Measurements from ENCODE around the gene RNU4-1. TPM values are rescaled to one million over a fixed set of nuclear protein-coding genes. Genes with fewer than 3 reads are reported as not detected.

RNU4-1 gene
- total RNA-seq, 4 donors from 2014 or later, result under 0.01 TPM; not detected in 2

DNA sequence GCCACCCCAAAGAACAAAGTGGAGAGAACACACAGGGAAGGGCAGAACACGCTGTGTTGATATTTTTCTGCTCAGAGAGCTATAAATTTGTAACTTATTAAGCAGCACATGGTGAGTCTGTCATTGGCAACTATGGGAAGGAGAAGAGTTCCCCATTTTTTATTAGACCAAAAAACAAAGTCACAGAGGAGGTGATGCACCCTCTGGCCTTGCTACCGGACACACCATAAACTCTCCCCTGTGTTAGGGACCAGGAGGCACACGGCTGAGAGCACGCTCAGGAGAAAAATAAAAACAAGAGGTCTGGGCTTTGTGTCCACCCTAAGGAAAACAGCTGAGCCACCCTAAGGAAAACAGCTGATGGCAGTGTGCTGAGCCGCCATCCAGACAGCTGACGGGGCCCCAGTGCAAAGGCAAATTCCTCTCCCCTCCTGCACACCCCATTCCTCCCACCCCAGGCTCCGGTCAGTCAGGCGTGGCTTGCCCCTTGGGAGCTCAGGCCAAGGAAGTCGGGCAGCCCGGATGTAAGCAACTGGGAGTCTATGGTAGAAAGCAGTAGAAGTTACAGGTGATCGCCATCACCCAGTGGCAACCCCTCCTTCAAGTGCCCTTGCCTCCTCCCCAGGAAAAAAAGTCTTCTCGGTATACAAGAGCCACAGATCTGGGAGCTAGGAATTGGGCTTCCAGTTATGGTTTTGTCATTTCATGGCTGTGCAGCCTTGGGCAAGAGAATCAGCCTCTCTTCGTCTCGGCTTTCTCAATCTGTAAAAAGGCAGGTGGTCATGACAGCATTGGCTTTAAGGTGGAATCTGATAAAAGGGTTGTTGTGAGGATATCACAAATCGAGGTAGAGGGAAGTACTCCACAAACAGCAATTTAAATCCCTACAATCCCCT is 29.9 kb downstream of the RNU4-1 start:
- intact Hi-C loops (cut with DNase I), result no loop called here

DNA sequence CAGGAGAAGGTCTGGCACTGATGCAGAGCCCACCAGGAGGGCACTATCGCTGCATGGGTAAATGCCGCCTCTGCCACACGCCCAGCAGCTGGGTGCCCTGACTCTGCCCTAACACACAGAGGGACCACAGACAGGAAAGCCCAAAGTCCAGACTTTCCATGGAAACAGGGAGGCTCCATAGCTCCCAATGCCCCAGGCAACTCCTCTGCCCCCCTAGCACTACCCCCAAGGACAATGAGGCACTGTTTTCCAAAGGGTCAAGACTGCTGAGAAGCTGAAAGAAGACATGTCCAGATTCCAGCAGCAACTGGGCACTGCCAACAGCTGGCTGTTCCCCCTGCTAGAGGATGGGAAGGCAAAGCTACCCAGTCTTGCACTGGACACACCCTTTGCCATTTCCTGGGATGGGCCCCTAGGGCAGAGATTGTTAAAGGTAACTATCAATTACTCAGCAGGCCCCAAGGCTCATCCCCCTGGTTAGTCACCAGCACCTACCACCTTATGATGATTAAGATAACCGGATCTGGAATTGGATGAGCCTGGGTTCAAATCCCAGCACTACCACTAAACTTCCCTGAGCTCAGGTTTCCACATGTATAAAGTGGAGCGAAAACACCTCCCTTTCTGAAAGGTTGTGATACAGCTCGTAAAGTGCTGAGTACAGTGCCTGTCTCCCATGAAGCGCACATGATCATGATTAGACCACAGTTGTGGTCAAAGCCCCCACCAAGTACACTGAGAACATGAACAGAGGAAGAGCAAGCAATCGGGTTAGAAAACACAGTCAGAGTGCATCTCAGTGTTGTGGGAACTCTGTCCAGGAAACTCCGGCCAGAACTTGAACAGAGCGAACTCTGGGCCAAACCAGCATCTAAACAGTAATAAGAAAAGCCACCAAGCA is 30.8 kb downstream of the RNU4-1 start:
- intact Hi-C loops (cut with DNase I), result no loop called here
- peaks cover 0 to 10% (median 0%) of the 10 kb centered on the region in 4 donors for H3K36me3 ChIP-seq
- no peaks in the 10 kb centered on the region for H3K9me3 ChIP-seq
- peaks cover 72 to 85% (median 81%) of the 10 kb centered on the region in 4 donors for H3K4me1 ChIP-seq
- peak overlapping the region; percentile 96 to 98 (median 96) for H3K27ac ChIP-seq (replicated peaks in 1 of 4)
- 55% methylated on average over 8 of the region's 10 CpGs for WGBS
- H3K27me3 ChIP-seq, result no peaks in the 10 kb centered on the region
- no peak for DNase-seq (ENCODE audit: extremely low spot score)
- peak overlapping the region; percentile 84 to 100 (median 99) for H3K4me3 ChIP-seq
- TF ChIP-seq POLR2AphosphoS5 (IDR thresholded peaks at IDR 0.05), result peak in 1 of 2 donors; percentile 33
- TF ChIP-seq POLR2A (IDR thresholded peaks at IDR 0.05; ENCODE audit: low read depth), result no peak

More for the DNA sequence above, 29.9 kb downstream of the RNU4-1 start:
- H3K4me3 ChIP-seq, result peak overlapping the region; percentile 84 to 100 (median 99)
- peaks cover 63 to 76% (median 72%) of the 10 kb centered on the region in 4 donors for H3K4me1 ChIP-seq
- WGBS, result 14% methylated on average over 15 of the region's 15 CpGs
- peak overlapping the region; percentile 96 to 98 (median 96) for H3K27ac ChIP-seq (replicated peaks in 1 of 4)
- no peak for DNase-seq (ENCODE audit: extremely low spot score)
- no peaks in the 10 kb centered on the region for H3K27me3 ChIP-seq
- TF ChIP-seq POLR2AphosphoS5 (IDR thresholded peaks at IDR 0.05), result peak in 1 of 2 donors; percentile 19
- TF ChIP-seq, protein P1, sequence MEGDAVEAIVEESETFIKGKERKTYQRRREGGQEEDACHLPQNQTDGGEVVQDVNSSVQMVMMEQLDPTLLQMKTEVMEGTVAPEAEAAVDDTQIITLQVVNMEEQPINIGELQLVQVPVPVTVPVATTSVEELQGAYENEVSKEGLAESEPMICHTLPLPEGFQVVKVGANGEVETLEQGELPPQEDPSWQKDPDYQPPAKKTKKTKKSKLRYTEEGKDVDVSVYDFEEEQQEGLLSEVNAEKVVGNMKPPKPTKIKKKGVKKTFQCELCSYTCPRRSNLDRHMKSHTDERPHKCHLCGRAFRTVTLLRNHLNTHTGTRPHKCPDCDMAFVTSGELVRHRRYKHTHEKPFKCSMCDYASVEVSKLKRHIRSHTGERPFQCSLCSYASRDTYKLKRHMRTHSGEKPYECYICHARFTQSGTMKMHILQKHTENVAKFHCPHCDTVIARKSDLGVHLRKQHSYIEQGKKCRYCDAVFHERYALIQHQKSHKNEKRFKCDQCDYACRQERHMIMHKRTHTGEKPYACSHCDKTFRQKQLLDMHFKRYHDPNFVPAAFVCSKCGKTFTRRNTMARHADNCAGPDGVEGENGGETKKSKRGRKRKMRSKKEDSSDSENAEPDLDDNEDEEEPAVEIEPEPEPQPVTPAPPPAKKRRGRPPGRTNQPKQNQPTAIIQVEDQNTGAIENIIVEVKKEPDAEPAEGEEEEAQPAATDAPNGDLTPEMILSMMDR (IDR thresholded peaks at IDR 0.05), result no peak
- TF ChIP-seq POLR2A (IDR thresholded peaks at IDR 0.05; ENCODE audit: low read depth), result no peak
- H3K9me3 ChIP-seq, result no peaks in the 10 kb centered on the region
- peaks cover 0 to 10% (median 0%) of the 10 kb centered on the region in 4 donors for H3K36me3 ChIP-seq

DNA sequence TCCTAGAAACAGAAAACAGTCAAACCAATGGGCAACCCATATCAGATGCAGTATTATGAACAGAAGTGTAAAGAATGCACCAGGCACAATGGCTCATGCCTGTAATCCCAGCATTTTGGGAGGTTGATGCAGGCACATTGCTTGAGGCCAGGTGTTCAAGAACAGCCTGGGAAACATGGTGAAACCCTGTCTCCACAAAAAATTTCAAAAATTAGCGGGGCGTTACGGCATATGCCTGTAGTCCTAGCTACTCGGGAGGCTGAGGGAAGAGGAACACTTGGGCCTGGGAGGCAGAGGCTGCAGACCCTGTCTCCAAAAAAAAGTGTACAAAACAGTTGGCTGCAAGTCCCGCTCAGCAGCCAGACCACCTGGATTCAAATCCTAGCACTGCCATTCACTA is 32.4 kb downstream of the RNU4-1 start:
- Histone ChIP-seq H3K4me3 (no peak overlapping the region), H3K27me3 (no peaks in the 10 kb centered on the region), H3K4me1 (peaks cover 84 to 96% (median 95%) of the 10 kb centered on the region in 4 donors), H3K9me3 (no peaks in the 10 kb centered on the region), H3K36me3 (peaks cover 0 to 10% (median 4%) of the 10 kb centered on the region in 4 donors), H3K27ac (replicated peaks in 1 of 4) (peak overlapping the region; percentile 90 to 97 (median 96))
- TF ChIP-seq EP300 (IDR thresholded peaks at IDR 0.05), result no peak
- intact Hi-C loops (cut with DNase I), result no loop called here
- no peak for DNase-seq (ENCODE audit: extremely low spot score)
- 89% methylated on average over 5 of the region's 5 CpGs for WGBS

DNA sequence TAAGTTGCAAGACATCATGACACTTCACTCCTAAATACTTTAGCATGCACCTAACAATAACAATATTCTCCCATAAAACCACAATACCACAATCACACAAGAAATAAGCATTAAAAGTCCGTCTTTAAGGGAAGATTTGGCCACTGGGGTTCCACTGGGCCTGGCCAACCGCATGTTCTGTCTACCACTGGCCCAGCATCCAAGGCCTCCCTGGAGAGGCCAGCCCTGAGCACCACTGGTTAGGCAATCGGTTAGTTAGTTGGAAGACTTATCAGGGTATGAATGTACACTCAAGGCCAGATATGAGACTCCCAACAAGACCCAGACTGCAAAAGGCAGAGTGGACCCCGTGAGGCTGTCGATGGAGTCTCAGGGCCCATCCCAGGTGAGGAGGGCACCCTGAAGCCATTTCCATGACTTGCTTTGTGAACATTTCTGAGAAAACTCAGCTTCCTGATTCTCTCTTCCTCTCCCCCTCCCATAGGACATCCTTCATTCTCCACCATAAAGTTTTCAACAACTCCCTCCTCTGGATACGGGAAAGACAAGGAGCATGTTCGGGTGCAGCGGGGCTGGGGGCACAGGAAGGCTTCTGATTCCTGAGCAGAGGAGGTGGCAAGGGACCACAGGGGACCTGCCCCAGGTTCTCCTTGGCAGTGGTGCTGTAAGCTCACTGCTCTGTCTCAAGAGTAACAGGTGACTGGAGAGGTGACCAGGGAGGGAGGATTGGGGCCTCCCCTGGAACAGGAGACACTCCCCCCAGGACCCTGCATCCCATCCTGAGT is 33.4 kb downstream of the RNU4-1 start:
- no peaks in the 10 kb centered on the region for H3K27me3 ChIP-seq
- DNase-seq (ENCODE audit: extremely low spot score), result no peak
- H3K4me1 ChIP-seq, result peaks cover 93 to 100% (median 100%) of the 10 kb centered on the region in 4 donors
- WGBS, result 76% methylated on average over 8 of the region's 8 CpGs
- H3K27ac ChIP-seq (replicated peaks in 1 of 4), result peak overlapping the region; percentile 90 to 97 (median 93)
- H3K36me3 ChIP-seq, result peaks cover 0 to 12% (median 10%) of the 10 kb centered on the region in 4 donors
- TF ChIP-seq EP300 (IDR thresholded peaks at IDR 0.05) (no peak), POLR2AphosphoS5 (IDR thresholded peaks at IDR 0.05) (no peak), POLR2A (IDR thresholded peaks at IDR 0.05; ENCODE audit: low read depth) (no peak)
- TF ChIP-seq, protein P1 (IDR thresholded peaks at IDR 0.05), result no peak
- intact Hi-C loops (cut with DNase I), result no loop called here
- no peak overlapping the region for H3K4me3 ChIP-seq
- H3K9me3 ChIP-seq, result no peaks in the 10 kb centered on the region

DNA sequence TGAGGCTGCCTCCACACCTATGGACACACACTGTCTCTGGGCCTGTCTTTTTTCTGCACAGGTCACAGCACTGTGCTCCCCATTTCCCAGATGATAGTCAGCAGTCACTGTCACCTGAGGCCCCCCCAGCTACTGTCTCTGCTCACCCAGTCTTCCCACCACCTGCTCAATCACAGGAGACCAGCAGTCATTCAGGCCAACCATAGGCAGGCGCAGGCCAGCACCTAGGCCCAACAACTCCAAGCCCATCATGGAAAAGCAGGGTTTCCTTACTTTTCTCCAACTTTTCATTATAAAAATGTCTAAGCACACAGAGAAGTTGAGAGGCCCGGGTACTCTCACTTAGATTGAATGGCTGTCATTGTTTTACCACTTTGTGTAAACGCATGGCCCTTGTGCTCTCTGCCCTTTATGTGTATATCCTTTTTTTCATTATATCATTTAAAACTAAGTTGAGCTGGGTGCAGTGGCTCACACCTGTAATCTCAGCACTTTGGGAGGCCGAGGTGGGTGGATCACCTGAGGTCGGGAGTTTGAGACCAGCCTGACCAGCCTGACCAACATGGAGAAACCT is 34.6 kb downstream of the RNU4-1 start:
- no peak for DNase-seq (ENCODE audit: extremely low spot score)
- Histone ChIP-seq H3K4me3 (no peak overlapping the region), H3K27ac (replicated peaks in 1 of 4) (peak overlapping the region; percentile 90 to 97 (median 93)), H3K9me3 (no peaks in the 10 kb centered on the region), H3K4me1 (peaks cover 99 to 100% (median 100%) of the 10 kb centered on the region in 4 donors), H3K36me3 (peaks cover 0 to 12% (median 10%) of the 10 kb centered on the region in 4 donors), H3K27me3 (no peaks in the 10 kb centered on the region)
- intact Hi-C loops (cut with DNase I), result no loop called here
- 73% methylated on average over 5 of the region's 5 CpGs for WGBS
- TF ChIP-seq, protein P1 (IDR thresholded peaks at IDR 0.05), result no peak
- TF ChIP-seq POLR2A (IDR thresholded peaks at IDR 0.05; ENCODE audit: low read depth), result no peak
- TF ChIP-seq POLR2AphosphoS5 (IDR thresholded peaks at IDR 0.05), result no peak
- no peak for TF ChIP-seq EP300 (IDR thresholded peaks at IDR 0.05)

Data from esophagus muscularis mucosa (tissue), 4 donors.